Erythroblast (primary cell): Measurements from ENCODE around the gene TAF5L.
"Not testable (repeated sequence)": the region's sequence is repeated elsewhere in the genome, so short reads cannot be mapped to it uniquely, and the experiment has no call there.

Experiments
- GATA1 ChIP-seq: IDR thresholded peaks from 2 replicates; pipeline ENCODE4 v1.6.1; 2011; ENCODE audit warnings: low read depth, mild to moderate bottlenecking, control low read depth, low read length, moderate library complexity
- POLR2A ChIP-seq: IDR thresholded peaks from 2 replicates; pipeline ENCODE4 v1.6.1; 2011; ENCODE audit warnings: mild to moderate bottlenecking, low read length

GRCh38 chr1:229560124-229560523, 65.8 kb downstream of the TAF5L start:
- not testable (repeated sequence) for TF ChIP-seq POLR2A, GATA1
